ENCODE measurements around the gene MOB2. TPM values are rescaled to one million over a fixed set of nuclear protein-coding genes. Genes with fewer than 3 reads are reported as not detected.

The MOB2 gene
- total RNA-seq, 1 experiment from 2014 or later = 21.8 TPM

GRCh38 chr11:1485504-1485885, 1.1 kb downstream of the MOB2 start:
- intact Hi-C loops (cut with micrococcal nuclease; ENCODE audit: unreplicated experiment) = no loop called here
- ChIA-PET CTCF (no interaction called here), POLR2A (ENCODE audit: unreplicated experiment) (no interaction called here)
- Histone ChIP-seq H3K36me3 (ENCODE audit: low read depth) (no peaks in the 10 kb centered on the region), H3K9me2 (ENCODE audit: insufficient read depth) (no peaks in the 10 kb centered on the region), H3K27ac (no peak overlapping the region), H2AFZ (no peak overlapping the region), H3K27me3 (ENCODE audit: insufficient read depth, low read depth) (no peaks in the 10 kb centered on the region), H3F3A (ENCODE audit: insufficient read depth, low read depth) (no peaks in the 10 kb centered on the region), H3K4me3 (no peak overlapping the region), H3K9me3 (ENCODE audit: insufficient read depth, low read depth) (no peaks in the 10 kb centered on the region), H3K79me2 (ENCODE audit: low read depth) (no peaks in the 10 kb centered on the region), H3K4me1 (replicated peaks; ENCODE audit: insufficient read depth) (no peaks in the 10 kb centered on the region), H3K4me2 (no peak overlapping the region), H4K20me1 (ENCODE audit: insufficient read depth) (no peaks in the 10 kb centered on the region; the same call in 1 of the 2 replicates)
- BruUV-seq (replicated peaks) = no TSS peak
- TF ChIP-seq EZH2 (IDR thresholded peaks at IDR 0.05; ENCODE audit: low read depth) = no peak
- no peak for TF ChIP-seq CTCF (conservative IDR thresholded peaks at IDR 0.05)
- no peak for DNase-seq

GRCh38 chr11:1484695-1485503, 1.7 kb downstream of the MOB2 start:
- Histone ChIP-seq H4K20me1 (ENCODE audit: insufficient read depth) (peaks cover 3% of the 10 kb centered on the region; the same call in 1 of the 2 replicates), H3K36me3 (ENCODE audit: low read depth) (no peaks in the 10 kb centered on the region), H3F3A (ENCODE audit: insufficient read depth, low read depth) (no peaks in the 10 kb centered on the region), H3K4me1 (replicated peaks; ENCODE audit: insufficient read depth) (no peaks in the 10 kb centered on the region), H3K27ac (no peak overlapping the region), H3K9me2 (ENCODE audit: insufficient read depth) (no peaks in the 10 kb centered on the region), H3K4me2 (no peak overlapping the region), H3K27me3 (ENCODE audit: insufficient read depth, low read depth) (no peaks in the 10 kb centered on the region), H3K4me3 (no peak overlapping the region), H3K9me3 (ENCODE audit: insufficient read depth, low read depth) (no peaks in the 10 kb centered on the region), H3K79me2 (ENCODE audit: low read depth) (no peaks in the 10 kb centered on the region), H2AFZ (no peak overlapping the region)
- ChIA-PET CTCF (no interaction called here), POLR2A (ENCODE audit: unreplicated experiment) (no interaction called here)
- DNase-seq = no peak
- TF ChIP-seq CTCF (conservative IDR thresholded peaks at IDR 0.05) = no peak
- TF ChIP-seq EZH2 (IDR thresholded peaks at IDR 0.05; ENCODE audit: low read depth) = no peak
- BruUV-seq (replicated peaks) = no TSS peak
- intact Hi-C loops (cut with micrococcal nuclease; ENCODE audit: unreplicated experiment) = no loop called here

GRCh38 chr11:1484061-1484671, 2.4 kb downstream of the MOB2 start:
- H3K9me2 ChIP-seq (ENCODE audit: insufficient read depth) = no peaks in the 10 kb centered on the region
- no peak overlapping the region for H3K27ac ChIP-seq
- no peaks in the 10 kb centered on the region for H3F3A ChIP-seq (ENCODE audit: insufficient read depth, low read depth)
- H3K4me2 ChIP-seq = no peak overlapping the region
- H3K4me3 ChIP-seq = no peak overlapping the region
- H3K79me2 ChIP-seq (ENCODE audit: low read depth) = no peaks in the 10 kb centered on the region
- H4K20me1 ChIP-seq (ENCODE audit: insufficient read depth) = peaks cover 3% of the 10 kb centered on the region; the same call in 1 of the 2 replicates
- intact Hi-C loops (cut with micrococcal nuclease; ENCODE audit: unreplicated experiment) = no loop called here
- POLR2A ChIA-PET (ENCODE audit: unreplicated experiment) = no interaction called here
- CTCF ChIA-PET = no interaction called here
- no TSS peak for BruUV-seq (replicated peaks)
- TF ChIP-seq CTCF (conservative IDR thresholded peaks at IDR 0.05) (no peak), EZH2 (IDR thresholded peaks at IDR 0.05; ENCODE audit: low read depth) (no peak)
- no peaks in the 10 kb centered on the region for H3K4me1 ChIP-seq (replicated peaks; ENCODE audit: insufficient read depth)
- no peaks in the 10 kb centered on the region for H3K27me3 ChIP-seq (ENCODE audit: insufficient read depth, low read depth)
- no peaks in the 10 kb centered on the region for H3K9me3 ChIP-seq (ENCODE audit: insufficient read depth, low read depth)
- no peak overlapping the region for H2AFZ ChIP-seq
- DNase-seq = no peak
- no peaks in the 10 kb centered on the region for H3K36me3 ChIP-seq (ENCODE audit: low read depth)

All from PC-9 (cell line).